GM23338 (cell line): ENCODE data around the gene RNF8. TPM values are rescaled to one million over a fixed set of nuclear protein-coding genes. Genes with fewer than 3 reads are reported as not detected.

Source experiments
- ATAC-seq: fragments of 200-7000 bp; cut with Tn5 transposase; 3 replicates; pipeline ENCODE4 v1.9.1; 2020
- DNase-seq: peaks from one replicate; pipeline ENCODE4 v3.0.0-alpha.2; 2015; ENCODE audit warnings: low spot score
- H2AFZ ChIP-seq: fragments of 200-600 bp; sonication (generic); 2 replicates; pipeline ENCODE4 v1.8.0; 2016; ENCODE audit warnings: antibody characterized with exemption, mild to moderate bottlenecking, moderate library complexity
- H3F3A ChIP-seq: fragments of 200-600 bp; sonication (generic); replicated peaks from 2 replicates; pipeline ENCODE4 v1.8.0; 2017; ENCODE audit warnings: antibody characterized with exemption, mixed run types, low read depth
- H3K27ac ChIP-seq: fragments of 200-600 bp; sonication (generic); 2 replicates; pipeline ENCODE4 v1.6.1; 2016; ENCODE audit warnings: low read depth
- H3K27me3 ChIP-seq: fragments of 200-600 bp; sonication (generic); 2 replicates; pipeline ENCODE4 v1.8.0; 2016; ENCODE audit warnings: mild to moderate bottlenecking, mixed run types, moderate library complexity; ENCODE audit not compliant: insufficient read depth
- H3K36me3 ChIP-seq: fragments of 200-600 bp; sonication (generic); 2 replicates; pipeline ENCODE4 v1.8.0; 2016; ENCODE audit warnings: mild to moderate bottlenecking; ENCODE audit not compliant: insufficient read depth
- H3K4me1 ChIP-seq: fragments of 200-600 bp; sonication (generic); 2 replicates; pipeline ENCODE4 v1.8.0; 2016; ENCODE audit warnings: mild to moderate bottlenecking, moderate library complexity; ENCODE audit not compliant: insufficient read depth
- H3K4me2 ChIP-seq: fragments of 200-600 bp; sonication (generic); 2 replicates; pipeline ENCODE4 v1.7.1; 2017; ENCODE audit warnings: mixed run types
- H3K4me3 ChIP-seq: fragments of 200-600 bp; sonication (generic); 2 replicates; pipeline ENCODE4 v1.6.1; 2016; ENCODE audit warnings: mixed run types
- H3K79me2 ChIP-seq: fragments of 200-600 bp; sonication (generic); replicated peaks from 2 replicates; pipeline ENCODE4 v1.8.0; 2017; ENCODE audit warnings: mild to moderate bottlenecking; ENCODE audit not compliant: insufficient read depth
- H3K9me2 ChIP-seq: fragments of 200-600 bp; sonication (generic); 2 replicates; pipeline ENCODE4 v1.8.0; 2017; ENCODE audit not compliant: insufficient read depth
- H4K20me1 ChIP-seq: fragments of 200-600 bp; sonication (generic); replicated peaks from 2 replicates; pipeline ENCODE4 v1.8.0; 2017; ENCODE audit warnings: mild to moderate bottlenecking; ENCODE audit not compliant: insufficient read depth
- H3K27ac Mint-ChIP-seq: 2 replicates; pipeline ENCODE4 v1.8.0; 2020; ENCODE audit warnings: inconsistent platforms, mild to moderate bottlenecking, moderate library complexity, mixed read lengths
- H3K27me3 Mint-ChIP-seq: 3 replicates; pipeline ENCODE4 v1.8.0; 2022; ENCODE audit warnings: low read depth, mild to moderate bottlenecking, moderate library complexity, mixed read lengths, inconsistent platforms; ENCODE audit not compliant: insufficient read depth, poor library complexity
- H3K36me3 Mint-ChIP-seq: 3 replicates; pipeline ENCODE4 v1.8.0; 2021; ENCODE audit warnings: low read depth, mild to moderate bottlenecking, inconsistent platforms, moderate library complexity, mixed read lengths
- H3K4me1 Mint-ChIP-seq: 3 replicates; pipeline ENCODE4 v1.8.0; 2020; ENCODE audit warnings: mild to moderate bottlenecking, inconsistent platforms, mixed read lengths
- H3K4me3 Mint-ChIP-seq: 3 replicates; pipeline ENCODE4 v1.8.0; 2021; ENCODE audit warnings: moderate library complexity, mild to moderate bottlenecking, inconsistent platforms, mixed read lengths
- H3K9me3 Mint-ChIP-seq: 3 replicates; pipeline ENCODE4 v1.8.0; 2020; ENCODE audit warnings: moderate library complexity, mild to moderate bottlenecking, inconsistent platforms, mixed read lengths
- ETS1 ChIP-seq: IDR thresholded peaks from 2 replicates; pipeline ENCODE4 v1.6.1; 2016; ENCODE audit warnings: antibody characterized with exemption
- EZH2 ChIP-seq: fragments of 200-600 bp; sonication (generic); IDR thresholded peaks from one replicate; pipeline ENCODE4 v1.8.0; 2017; ENCODE audit warnings: antibody characterized with exemption, mild to moderate bottlenecking, low read depth; ENCODE audit not compliant: unreplicated experiment
- EZH2phosphoT487 ChIP-seq: fragments of 200-600 bp; sonication (generic); IDR thresholded peaks from one replicate; pipeline ENCODE4 v1.8.1; 2018; ENCODE audit warnings: antibody characterized with exemption; ENCODE audit not compliant: unreplicated experiment
- REST ChIP-seq: IDR thresholded peaks from one replicate; pipeline ENCODE4 v1.6.1; 2018; ENCODE audit warnings: antibody characterized with exemption; ENCODE audit not compliant: unreplicated experiment
- ZNF114 ChIP-seq: fragments of 250-450 bp; sonication (Bioruptor Pico); IDR thresholded peaks from 2 replicates; pipeline ENCODE4 v1.5.0; 2020; ENCODE audit warnings: mild to moderate bottlenecking, moderate library complexity
- ZNF462 ChIP-seq: fragments of 250-450 bp; sonication (Bioruptor Pico); IDR thresholded peaks from 2 replicates; pipeline ENCODE4 v1.5.0; 2020; ENCODE audit warnings: mild to moderate bottlenecking, moderate library complexity
- polyA plus RNA-seq: library from polyadenylated mRNA; unstranded; fragments of >200 nt; fragmentation: Nextera tagmentation; extraction: Ambion mirVana; gene quantifications from 2 replicates; pipeline ENCODE4 v1.2.1, GENCODE V29; 2016
- total RNA-seq: library from RNA; depleted of rRNA; stranded (reverse); fragments of >200 nt; shearing (Covaris generic); gene quantifications from 2 replicates; pipeline ENCODE4 v1.2.3, GENCODE V29; 2014

The RNF8 gene
- total and polyA plus RNA-seq, 2 experiments from 2014 or later, result 41.6 to 55.2 TPM

- no peak for TF ChIP-seq ZNF462
- no peak for TF ChIP-seq ZNF114
- TF ChIP-seq ETS1, result no peak
- TF ChIP-seq EZH2, result no peak
Measured at GRCh38 chr6:37399131-37399530, 45.3 kb downstream of the RNF8 start (continued).

GRCh38 chr6:37399795-37400490 is 46.2 kb downstream of the RNF8 start:
- Mint-ChIP-seq H3K4me1 (no peaks in the 10 kb centered on the region), H3K27ac (no peak overlapping the region), H3K4me3 (no peak overlapping the region; the same call in 2 of the 3 replicates), H3K36me3 (no peaks in the 10 kb centered on the region), H3K9me3 (no peaks in the 10 kb centered on the region), H3K27me3 (no peaks in the 10 kb centered on the region)
- DNase-seq, result no peak
- H3K4me1 ChIP-seq, result no peaks in the 10 kb centered on the region
- H3F3A ChIP-seq, result no peaks in the 10 kb centered on the region
- H2AFZ ChIP-seq, result no peak overlapping the region
- H3K27me3 ChIP-seq, result no peaks in the 10 kb centered on the region
- H3K4me3 ChIP-seq, result no peak overlapping the region
- H3K27ac ChIP-seq, result no peak overlapping the region
- no peaks in the 10 kb centered on the region for H3K9me2 ChIP-seq
- H3K36me3 ChIP-seq, result no peaks in the 10 kb centered on the region
- H3K4me2 ChIP-seq, result no peak overlapping the region
- no peaks in the 10 kb centered on the region for H3K79me2 ChIP-seq
- ATAC-seq, result no peak
- H4K20me1 ChIP-seq, result no peaks in the 10 kb centered on the region
- no peak for TF ChIP-seq EZH2phosphoT487
- TF ChIP-seq REST, result no peak
- no peak for TF ChIP-seq EZH2
